GM10847 (cell line): Measurements from ENCODE around the gene PRRG2.

Experiments used
- POLR2A ChIP-seq: IDR thresholded peaks from 2 replicates; pipeline ENCODE4 v1.6.1; 2011; ENCODE audit not compliant: insufficient read length; ENCODE audit errors: extremely low read depth

Gene PRRG2

DNA sequence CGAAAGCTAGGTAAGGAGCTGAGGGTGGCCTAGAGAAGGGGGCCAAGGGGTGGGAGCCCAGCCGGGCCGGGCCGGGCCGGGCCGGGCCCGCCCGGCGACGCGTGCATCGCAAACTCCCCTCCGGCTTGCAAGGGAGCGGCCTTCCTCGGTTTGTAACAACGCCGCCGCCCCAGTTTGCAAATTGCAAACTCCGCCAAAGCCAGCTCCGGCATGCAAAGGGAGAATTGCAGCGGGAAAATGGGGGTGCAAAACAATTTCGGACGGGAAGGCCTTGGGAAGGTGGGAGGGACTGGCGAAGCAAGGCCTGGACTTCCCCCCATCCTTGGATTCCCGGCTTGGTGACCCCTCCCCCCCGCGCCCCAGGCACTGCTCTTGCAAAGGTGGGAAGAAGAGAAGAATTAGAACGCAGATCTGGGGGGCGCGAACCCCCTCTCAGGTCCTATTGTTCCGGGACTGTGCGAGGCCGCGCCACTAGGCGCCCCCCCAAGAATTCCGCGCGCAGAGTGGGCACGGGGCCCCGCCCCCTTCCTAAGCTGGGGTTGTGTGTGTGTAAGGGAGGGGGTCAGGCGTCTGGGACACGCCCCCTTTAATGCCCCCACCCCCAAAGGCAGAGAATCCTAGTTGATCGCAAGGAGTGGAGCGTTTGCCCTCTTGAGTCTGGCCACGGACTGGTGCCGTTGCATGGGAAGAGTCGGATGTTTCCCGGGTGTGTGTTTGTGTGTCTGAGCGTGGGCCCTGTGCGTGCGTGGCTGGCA, 10.8 kb downstream of the PRRG2 start:
- no peak for TF ChIP-seq POLR2A

- no peak for TF ChIP-seq POLR2A
Observed at GRCh38 chr19:49592486-49593232, 11.5 kb downstream of the PRRG2 start.

- no peak for TF ChIP-seq POLR2A
Observed at GRCh38 chr19:49593233-49594113, 12.4 kb downstream of the PRRG2 start.

DNA sequence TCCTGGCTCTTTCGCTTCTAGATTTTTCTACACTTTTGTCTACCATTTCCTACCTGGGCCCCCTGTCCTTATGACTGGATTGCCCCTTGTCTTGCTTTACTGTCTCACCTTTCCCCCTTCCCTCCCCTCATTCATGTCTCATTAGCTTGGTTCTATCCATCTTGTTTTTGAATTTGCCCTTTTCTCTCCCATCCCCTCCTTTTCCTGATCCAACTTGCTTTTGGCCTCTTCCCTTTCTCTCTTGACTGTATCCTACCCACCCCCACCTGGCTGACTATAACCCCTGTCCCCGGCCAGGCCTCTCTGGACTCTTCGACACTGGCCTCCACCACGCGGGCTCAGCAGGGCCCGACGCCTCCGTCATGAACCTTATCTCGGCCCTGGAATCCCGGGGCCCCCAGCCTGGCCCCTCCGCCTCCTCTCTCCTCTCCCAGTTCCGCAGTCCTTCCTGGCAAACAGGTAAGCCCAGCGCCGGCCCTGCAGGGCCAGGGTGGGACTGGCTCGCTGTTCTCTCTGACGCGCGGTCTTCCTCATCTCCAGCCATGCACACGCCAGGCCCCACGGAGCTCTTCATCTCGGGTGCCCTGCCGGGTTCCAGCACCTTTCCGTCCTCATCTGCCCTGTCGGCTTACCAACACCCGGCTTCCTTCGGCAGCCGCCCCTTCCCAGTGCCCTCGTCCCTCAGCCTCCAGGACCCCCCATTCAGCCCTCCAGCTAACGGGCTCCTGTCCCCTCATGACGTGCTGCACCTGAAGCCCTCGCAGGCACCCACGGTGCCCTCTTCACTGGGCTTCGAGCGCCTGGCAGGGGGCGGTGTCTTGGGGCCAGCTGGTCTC, 13.3 kb downstream of the PRRG2 start:
- no peak for TF ChIP-seq POLR2A

GRCh38 chr19:49594993-49595818, 14.1 kb downstream of the PRRG2 start:
- no peak for TF ChIP-seq POLR2A

DNA sequence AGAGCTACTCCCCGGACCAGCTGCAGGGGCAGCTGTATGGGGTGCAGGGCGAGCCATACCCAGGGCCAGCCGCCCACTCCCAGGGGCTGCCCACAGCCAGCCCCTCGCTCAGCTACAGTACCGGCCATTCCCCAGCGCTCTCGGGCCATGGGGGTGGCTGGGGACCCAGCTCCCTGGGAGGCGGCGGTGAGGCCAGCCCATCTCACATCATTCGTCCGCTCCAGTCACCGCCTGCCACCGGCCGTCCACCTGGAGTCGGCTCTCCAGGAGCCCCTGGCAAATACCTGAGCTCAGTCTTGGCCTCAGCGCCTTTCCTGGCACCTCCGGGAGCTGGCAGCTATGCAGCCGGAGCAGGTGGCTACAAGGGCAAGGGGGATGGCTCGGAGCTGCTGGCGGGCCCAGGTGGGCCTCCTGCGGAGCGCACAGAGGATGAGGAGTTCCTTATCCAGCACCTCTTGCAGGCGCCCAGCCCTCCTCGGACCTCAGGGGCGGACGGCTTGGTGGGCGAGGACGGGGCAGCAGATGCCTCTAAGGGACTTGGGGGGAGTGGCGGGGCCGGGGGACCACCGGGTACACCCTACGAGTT, 14.8 kb downstream of the PRRG2 start:
- TF ChIP-seq POLR2A, result no peak

- TF ChIP-seq POLR2A, result no peak
Observed at GRCh38 chr19:49596407-49596806, 15.3 kb downstream of the PRRG2 start.

DNA sequence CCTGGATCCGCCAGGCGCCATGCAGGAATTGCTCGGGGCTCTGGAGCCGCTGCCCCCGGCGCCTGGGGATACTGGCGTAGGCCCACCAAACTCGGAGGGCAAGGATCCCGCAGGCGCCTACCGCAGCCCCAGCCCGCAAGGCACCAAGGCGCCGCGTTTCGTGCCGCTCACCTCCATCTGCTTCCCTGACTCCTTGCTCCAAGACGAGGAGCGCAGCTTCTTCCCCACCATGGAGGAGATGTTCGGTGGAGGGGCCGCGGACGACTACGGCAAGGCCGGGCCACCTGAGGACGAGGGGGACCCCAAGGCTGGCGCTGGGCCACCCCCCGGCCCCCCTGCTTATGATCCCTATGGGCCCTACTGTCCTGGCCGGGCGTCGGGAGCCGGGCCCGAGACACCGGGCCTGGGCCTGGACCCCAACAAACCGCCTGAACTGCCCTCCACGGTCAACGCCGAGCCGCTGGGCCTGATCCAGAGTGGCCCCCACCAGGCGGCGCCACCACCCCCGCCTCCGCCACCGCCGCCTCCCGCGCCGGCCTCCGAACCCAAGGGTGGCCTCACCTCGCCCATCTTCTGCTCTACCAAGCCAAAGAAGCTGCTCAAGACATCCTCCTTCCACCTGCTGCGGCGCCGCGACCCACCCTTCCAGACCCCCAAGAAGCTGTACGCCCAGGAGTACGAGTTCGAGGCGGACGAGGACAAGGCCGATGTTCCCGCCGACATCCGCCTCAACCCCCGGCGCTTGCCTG, 16.0 kb downstream of the PRRG2 start:
- no peak for TF ChIP-seq POLR2A

GRCh38 chr19:49597703-49597974, 16.5 kb downstream of the PRRG2 start:
- no peak for TF ChIP-seq POLR2A

GRCh38 chr19:49599378-49600295, 18.5 kb downstream of the PRRG2 start:
- TF ChIP-seq POLR2A, result no peak

GRCh38 chr19:49601482-49602038, 20.4 kb downstream of the PRRG2 start:
- TF ChIP-seq POLR2A, result no peak

DNA sequence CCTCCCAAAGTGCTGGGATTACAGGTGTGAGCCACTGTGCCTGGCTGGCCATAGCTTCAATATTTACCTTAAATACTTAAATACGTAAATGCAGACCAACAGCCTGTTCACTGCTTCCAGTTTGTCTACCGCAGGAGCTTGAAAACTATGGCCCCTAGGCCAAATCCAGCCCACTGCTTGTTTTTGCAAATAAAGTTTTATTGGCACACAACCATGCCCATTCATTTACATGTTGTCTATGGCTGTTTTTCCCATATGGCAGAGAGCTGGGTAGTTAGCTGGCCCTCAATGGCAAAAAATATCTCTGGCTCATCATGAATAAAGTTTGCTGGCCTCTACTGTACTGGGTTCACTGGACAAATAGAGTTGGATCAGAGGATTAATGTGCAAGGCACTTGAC, 21.7 kb downstream of the PRRG2 start:
- no peak for TF ChIP-seq POLR2A
